GM12891 (cell line): ENCODE results near the gene FAM186B.
"Not testable (repeated sequence)": the region's sequence is repeated elsewhere in the genome, so short reads cannot be mapped to it uniquely, and the experiment has no call there.

Experiments used
- DNase-seq: peaks from one replicate; pipeline ENCODE4 v3.0.0; 2011; ENCODE audit warnings: low spot score; ENCODE audit not compliant: insufficient read length
- FAIRE-seq: peaks from 2 replicates; lab custom pipeline; 2011; peaks lifted over from hg19 to GRCh38; lab: Jason Lieb, UNC
- PAX5 ChIP-seq: IDR thresholded peaks from 2 replicates; pipeline ENCODE4 v1.6.1; 2011; ENCODE audit warnings: low read length, moderate library complexity, mild to moderate bottlenecking; ENCODE audit not compliant: insufficient read depth, severe bottlenecking
- POLR2A ChIP-seq: IDR thresholded peaks from 2 replicates; pipeline ENCODE4 v1.6.1; 2011; ENCODE audit warnings: low read depth, low read length, control low read depth
- POLR2AphosphoS5 ChIP-seq: IDR thresholded peaks from 2 replicates; pipeline ENCODE4 v1.6.1; 2011; ENCODE audit warnings: low read depth, low read length, control low read depth
- POU2F2 ChIP-seq: IDR thresholded peaks from 2 replicates; pipeline ENCODE4 v1.6.1; 2011; ENCODE audit warnings: low read depth, mild to moderate bottlenecking, control low read depth, low read length, moderate library complexity
- SPI1 ChIP-seq: IDR thresholded peaks from 2 replicates; pipeline ENCODE4 v1.6.1; 2011; ENCODE audit warnings: low read depth, low read length, control low read depth
- TAF1 ChIP-seq: IDR thresholded peaks from 2 replicates; pipeline ENCODE4 v1.6.1; 2011; ENCODE audit warnings: low read depth, low read length, control low read depth

FAM186B gene

DNA sequence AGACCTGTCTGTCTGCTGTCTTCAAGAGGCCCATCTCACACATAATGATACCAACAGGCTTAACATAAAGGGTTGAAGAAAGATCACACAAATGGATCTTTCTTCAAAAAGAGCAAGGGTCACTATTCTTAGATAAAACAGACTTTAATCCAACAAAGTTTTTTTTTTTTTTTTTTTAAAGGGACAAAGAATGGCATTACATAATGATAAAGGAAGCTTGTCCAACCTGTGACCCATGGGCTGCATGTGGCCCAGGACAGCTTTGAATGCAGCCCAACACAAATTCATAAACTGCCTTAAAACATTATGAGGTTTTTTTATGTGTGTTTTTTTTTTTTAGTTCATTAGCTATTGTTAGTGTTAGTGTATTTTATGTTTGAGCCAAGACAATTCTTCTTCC, 6.8 kb upstream of the FAM186B start:
- no peak for DNase-seq
- FAIRE-seq, result no peak
- TF ChIP-seq SPI1 (no peak), PAX5 (no peak), POU2F2 (no peak), TAF1 (no peak), POLR2A (no peak), POLR2AphosphoS5 (no peak)

DNA sequence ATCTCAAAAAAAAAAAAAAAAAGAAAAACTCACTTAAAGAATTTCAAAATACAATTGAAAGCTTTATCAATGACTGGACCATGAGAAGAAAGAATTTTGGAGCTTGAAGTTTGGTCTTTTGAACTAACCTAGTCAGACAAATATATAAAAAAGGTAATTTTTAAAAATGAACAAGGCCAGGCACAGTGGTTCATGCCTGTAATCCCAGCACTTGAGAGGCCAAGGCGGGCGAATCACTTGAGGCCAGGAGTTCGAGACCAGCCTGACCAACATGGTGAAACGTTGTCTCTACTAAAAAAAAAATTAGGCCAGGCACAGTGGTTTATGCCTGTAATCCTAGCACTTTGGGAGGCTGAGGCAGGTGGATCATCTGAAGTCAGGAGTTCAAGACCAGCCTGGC, 5.3 kb upstream of the FAM186B start:
- not testable (repeated sequence) for FAIRE-seq, DNase-seq

DNA sequence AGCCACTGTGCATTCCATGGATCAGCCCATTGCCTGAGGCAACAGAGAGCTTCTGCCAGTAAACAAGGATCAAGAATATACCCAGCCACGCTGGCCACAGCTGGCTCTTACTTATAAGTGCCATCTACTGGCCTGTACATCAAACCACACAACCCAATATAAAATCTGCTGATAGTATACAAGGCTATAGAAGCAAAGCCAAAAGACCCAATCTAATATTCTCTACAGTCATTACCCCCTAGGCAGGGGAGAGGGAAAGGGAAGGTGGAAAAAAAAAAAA, 4.4 kb upstream of the FAM186B start:
- TF ChIP-seq POLR2A (no peak), POLR2AphosphoS5 (no peak), SPI1 (no peak), POU2F2 (no peak), PAX5 (no peak), TAF1 (no peak)
- FAIRE-seq (no peak), DNase-seq (no peak)

DNA sequence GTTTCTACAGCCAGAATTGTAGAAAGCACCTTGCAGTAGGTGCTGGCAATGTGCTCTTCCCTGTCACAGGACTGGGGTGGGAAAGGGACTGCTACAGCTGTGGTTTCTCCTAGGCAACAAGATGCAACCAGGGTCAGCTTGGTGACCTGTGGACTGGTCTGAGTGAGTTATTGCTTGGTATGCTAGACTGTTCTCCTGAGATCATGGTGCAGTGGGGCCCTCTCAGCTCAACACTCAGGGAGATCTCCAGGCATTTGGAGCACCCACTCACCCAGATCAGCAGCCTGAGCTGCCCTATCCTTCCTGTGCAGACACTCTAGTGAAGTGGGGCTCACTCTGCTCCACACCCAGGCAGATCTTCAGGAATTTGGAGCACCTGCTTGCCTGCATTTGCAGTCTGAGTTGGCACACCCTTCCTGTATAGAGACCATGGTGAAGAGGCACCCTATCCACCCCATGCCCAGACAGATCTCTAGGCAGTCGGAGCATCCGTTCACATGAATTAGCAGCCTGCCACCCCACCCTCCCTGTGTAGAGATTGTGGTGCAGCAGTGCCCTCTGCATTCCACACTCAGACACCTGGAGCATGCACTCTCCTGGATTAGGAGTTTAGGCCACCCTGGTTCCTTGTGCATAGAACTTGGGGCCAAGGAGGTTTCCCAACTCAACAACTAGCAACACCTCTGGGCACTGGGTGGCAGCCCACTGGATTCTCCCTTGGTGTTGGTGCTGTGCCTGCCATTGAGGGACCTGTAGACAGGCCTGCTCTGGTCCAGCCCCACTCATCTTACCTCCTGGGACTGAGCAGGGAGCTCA, 3.8 kb upstream of the FAM186B start:
- TF ChIP-seq SPI1, result no peak
- TF ChIP-seq PAX5, result no peak
- no peak for TF ChIP-seq POLR2AphosphoS5
- TF ChIP-seq POU2F2, result no peak
- no peak for TF ChIP-seq POLR2A
- TF ChIP-seq TAF1, result no peak
- no peak for DNase-seq
- no peak for FAIRE-seq

DNA sequence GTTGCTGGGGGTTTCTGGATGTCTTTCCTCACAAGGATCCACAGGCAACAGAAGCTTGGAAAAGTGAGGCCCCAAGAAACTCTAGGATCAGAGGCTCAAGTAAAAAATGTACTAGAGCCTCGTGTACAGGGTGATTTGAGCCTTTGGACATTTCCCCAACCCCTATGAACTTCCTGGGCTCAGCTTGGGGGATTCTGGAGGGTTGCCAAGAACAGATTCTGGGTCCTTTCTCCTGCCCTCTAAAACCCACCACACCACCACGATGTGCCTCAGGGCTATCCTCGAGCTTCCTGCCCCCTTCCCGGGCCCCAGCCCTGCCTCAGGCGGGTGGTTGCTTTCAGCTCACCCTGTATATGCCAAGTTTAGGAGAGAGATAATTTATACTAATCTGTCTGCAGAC, 583 bp downstream of the FAM186B start:
- TF ChIP-seq SPI1 (no peak), POLR2AphosphoS5 (no peak)
- FAIRE-seq (no peak), DNase-seq (no peak)

DNA sequence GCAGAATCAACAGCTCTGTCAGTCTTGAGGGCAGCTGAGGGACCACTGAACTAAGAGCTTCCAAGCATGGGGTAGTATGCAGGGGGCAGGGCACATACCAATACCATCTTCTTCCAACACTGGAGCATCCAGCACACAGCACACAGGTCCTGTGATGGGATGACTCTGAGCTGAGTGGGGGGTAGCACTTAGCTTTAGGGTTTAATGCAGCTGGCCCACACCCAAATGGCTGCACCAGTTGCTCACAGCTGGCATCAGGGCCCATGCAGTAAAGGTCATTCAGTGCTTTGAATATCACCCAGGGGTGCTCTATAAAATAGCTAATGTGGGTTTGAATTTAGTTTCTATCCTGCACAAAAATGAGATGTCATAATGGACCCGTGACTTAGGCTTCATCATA, 1.7 kb downstream of the FAM186B start:
- no peak for TF ChIP-seq POLR2AphosphoS5
- no peak for TF ChIP-seq POU2F2
- TF ChIP-seq TAF1, result no peak
- no peak for TF ChIP-seq POLR2A
- no peak for TF ChIP-seq SPI1
- no peak for TF ChIP-seq PAX5
- FAIRE-seq (no peak), DNase-seq (no peak)

DNA sequence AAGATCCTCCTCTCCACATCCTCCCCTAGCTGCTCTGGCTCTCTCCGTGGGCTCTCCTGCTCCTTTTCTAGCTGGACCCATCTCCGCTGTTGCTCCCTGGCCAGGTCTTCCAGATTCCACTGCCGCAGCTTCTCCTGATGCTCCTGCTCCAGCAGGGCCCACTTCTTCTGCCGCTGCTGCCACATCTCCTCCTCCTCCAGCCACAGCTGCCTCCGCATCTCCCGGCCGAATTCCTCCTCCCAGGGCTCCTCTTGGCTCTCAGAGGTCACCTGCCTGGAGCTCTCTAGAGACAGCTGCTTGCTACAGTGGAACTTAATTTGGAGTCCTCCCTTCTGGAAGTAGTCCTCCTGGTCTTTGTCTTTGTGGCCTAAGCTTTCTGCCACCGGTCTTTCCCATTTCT, 5.5 kb downstream of the FAM186B start:
- TF ChIP-seq POU2F2, result no peak
- TF ChIP-seq TAF1, result no peak
- TF ChIP-seq POLR2A, result no peak
- no peak for TF ChIP-seq PAX5
- no peak for TF ChIP-seq POLR2AphosphoS5
- no peak for TF ChIP-seq SPI1
- FAIRE-seq (no peak), DNase-seq (no peak)

DNA sequence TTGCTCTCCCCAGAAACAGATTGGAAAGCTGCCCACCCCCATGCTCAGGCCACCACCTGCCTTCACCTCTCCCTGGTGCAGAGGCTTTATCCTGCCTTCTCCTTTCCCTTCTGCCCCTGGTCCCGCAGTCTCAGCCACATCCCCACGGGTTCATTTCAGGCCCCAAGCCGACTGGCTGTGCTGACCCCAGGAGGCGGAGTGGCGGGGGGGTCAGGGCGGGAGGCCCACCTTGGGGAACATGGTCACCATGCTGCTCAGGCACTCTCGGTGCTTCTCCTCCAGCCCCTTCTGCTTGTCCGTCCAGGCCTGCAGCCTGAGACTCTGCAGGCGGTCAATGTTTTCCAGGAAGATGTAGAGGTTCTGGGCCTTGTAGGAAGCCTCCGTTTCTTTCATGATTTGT, 6.9 kb downstream of the FAM186B start:
- TF ChIP-seq POLR2A (no peak), TAF1 (no peak), POU2F2 (no peak), POLR2AphosphoS5 (no peak), PAX5 (no peak), SPI1 (no peak)
- no peak for FAIRE-seq
- no peak for DNase-seq

DNA sequence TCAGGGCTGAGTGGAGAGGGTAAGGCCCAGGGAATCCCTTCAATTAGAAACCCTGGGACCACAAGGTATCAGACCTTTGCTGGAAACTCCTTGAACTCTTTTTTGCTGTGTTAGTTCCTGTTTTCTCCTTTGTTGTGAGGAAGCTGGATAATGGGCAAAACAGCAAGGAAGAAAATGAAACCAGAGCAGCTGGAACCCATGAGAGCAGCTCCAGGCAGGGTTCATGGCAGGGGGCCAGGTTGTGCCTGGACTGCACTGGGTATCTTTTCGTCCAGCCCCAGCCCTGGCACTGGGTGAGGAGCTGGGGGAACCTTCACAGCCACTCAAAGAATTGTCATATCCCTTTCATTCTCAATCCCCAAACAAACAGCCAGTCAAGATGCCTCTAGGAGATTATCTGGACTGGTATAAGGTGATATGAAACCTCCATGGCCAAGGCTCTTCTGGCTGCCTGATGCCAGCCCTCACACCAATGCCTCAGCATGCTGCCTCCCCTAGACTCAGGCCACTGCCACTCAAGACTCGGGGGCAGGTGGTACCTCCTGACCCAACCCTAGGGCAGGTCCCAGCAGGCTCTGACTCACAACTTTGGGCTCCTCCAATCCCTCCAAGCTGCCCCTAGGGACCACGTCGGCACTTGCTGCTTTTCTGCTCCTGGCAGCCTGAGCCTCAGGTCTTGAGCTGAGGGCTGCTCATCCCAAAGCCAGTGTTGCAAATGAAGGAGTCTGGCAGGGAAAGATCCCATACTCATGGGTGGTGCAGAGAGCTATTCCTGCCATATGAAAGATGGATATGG, 16.5 kb downstream of the FAM186B start:
- TF ChIP-seq POLR2AphosphoS5, result no peak
- no peak for TF ChIP-seq POU2F2
- TF ChIP-seq POLR2A, result no peak
- no peak for TF ChIP-seq PAX5
- TF ChIP-seq SPI1, result no peak
- no peak for TF ChIP-seq TAF1
- no peak for FAIRE-seq
- DNase-seq, result no peak

DNA sequence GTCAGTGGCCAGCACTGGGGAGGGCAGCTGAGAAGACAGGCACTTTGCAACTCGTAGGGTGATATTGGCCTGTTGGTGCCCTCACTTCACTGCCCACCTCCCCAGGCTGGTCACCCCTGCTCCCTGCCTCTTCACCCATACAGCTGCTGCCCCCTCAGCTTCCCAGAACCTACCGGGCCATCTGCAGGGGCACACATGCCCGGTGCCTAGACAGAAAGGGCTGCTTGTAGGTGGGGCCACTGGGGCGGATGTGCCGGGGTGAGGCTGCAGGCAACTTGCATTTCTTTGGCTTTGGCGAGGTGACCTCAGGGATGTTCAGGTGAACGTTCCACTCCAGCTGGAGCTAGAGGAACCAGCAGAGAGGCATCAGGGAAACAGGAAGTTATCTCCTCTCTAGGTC, 17.2 kb downstream of the FAM186B start:
- FAIRE-seq, result no peak
- TF ChIP-seq POU2F2 (no peak), TAF1 (no peak), POLR2A (no peak), POLR2AphosphoS5 (no peak), SPI1 (no peak), PAX5 (no peak)
- DNase-seq, result no peak
